GM06990 (cell line): ENCODE measurements around the gene EML6.
A peak's percentile ranks its signal among the peaks of the same experiment; 100 is the strongest.

Experiments
- DNase-seq: peaks from one replicate; pipeline ENCODE4 v3.0.0-alpha.2; 2011; ENCODE audit not compliant: insufficient read length; ENCODE audit errors: extremely low read depth
- H3K27me3 ChIP-seq: replicated peaks from 2 replicates; pipeline ENCODE4 v1.6.0; 2011; ENCODE audit warnings: low read length; ENCODE audit not compliant: control insufficient read depth, insufficient read depth
- H3K36me3 ChIP-seq: 2 replicates; pipeline ENCODE4 v1.5.1; 2011; ENCODE audit warnings: low read length; ENCODE audit not compliant: control insufficient read depth, insufficient read depth
- H3K4me3 ChIP-seq: replicated peaks from 2 replicates; pipeline ENCODE4 v1.5.1; 2011; ENCODE audit warnings: low read depth, mild to moderate bottlenecking, control low read depth, low read length
- TF ChIP-seq, protein P1 (sequence below): IDR thresholded peaks from 2 replicates; pipeline ENCODE4 v1.5.1; 2011; ENCODE audit warnings: low read length, control low read depth, mild to moderate bottlenecking, inconsistent platforms; ENCODE audit not compliant: insufficient read depth, poor library complexity, severe bottlenecking

The EML6 gene

DNA sequence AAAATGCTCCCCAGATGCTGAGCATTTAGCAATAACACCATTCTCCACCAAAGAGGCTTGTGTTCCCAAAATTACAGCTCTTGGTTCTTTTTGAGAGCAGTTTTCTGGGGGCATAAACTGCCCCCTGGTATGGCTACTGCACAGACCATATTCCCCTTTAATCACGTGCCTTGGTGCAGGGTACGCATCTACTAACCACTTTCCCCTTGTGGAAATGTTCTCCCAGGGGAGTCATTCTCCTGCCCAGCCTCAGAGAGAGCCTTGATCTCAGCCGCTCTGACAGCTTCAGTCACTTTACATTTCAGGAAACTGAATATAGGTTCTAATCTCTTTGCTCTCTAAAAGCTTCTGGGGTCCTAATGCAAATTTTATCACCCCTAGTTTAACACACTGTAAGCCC is 44.7 kb upstream of the EML6 start:
- no peaks in the 10 kb centered on the region for H3K27me3 ChIP-seq
- DNase-seq, result no peak
- H3K36me3 ChIP-seq, result no peaks in the 10 kb centered on the region
- no peak overlapping the region for H3K4me3 ChIP-seq
- TF ChIP-seq, protein P1, sequence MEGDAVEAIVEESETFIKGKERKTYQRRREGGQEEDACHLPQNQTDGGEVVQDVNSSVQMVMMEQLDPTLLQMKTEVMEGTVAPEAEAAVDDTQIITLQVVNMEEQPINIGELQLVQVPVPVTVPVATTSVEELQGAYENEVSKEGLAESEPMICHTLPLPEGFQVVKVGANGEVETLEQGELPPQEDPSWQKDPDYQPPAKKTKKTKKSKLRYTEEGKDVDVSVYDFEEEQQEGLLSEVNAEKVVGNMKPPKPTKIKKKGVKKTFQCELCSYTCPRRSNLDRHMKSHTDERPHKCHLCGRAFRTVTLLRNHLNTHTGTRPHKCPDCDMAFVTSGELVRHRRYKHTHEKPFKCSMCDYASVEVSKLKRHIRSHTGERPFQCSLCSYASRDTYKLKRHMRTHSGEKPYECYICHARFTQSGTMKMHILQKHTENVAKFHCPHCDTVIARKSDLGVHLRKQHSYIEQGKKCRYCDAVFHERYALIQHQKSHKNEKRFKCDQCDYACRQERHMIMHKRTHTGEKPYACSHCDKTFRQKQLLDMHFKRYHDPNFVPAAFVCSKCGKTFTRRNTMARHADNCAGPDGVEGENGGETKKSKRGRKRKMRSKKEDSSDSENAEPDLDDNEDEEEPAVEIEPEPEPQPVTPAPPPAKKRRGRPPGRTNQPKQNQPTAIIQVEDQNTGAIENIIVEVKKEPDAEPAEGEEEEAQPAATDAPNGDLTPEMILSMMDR, result no peak

DNA sequence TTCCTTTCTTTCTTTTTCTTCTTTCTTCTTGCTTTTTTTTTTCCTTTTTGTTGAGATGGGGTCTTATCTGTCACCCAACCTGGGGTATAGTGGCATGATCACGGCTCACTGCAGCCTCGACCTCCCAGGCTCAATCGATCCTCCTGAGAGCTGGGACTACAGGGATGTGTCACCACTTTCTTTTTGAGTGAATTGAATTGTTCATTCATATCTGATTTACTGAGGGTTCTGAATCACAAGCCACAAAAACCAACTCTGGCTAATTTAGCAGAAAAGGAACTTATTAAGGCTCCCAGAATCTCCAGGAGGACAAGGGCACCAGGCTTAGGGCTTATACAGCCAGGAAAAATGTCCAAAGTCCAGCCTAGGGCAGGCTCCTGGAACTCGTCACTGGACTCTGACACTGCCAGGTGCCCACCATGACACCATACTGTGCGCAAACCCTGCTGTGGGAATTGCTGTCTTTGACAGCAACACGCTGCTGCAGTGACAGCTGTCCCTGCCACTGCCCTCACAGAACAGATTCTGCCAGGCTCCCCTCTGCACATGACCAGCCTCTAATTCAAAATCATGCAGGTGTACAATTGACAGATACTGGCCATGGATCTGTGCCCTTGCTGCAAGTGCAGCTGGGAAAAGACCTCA is 42.9 kb upstream of the EML6 start:
- Histone ChIP-seq H3K4me3 (peak overlapping the region; percentile 33; the same call in 1 of the 2 replicates), H3K27me3 (no peaks in the 10 kb centered on the region), H3K36me3 (no peaks in the 10 kb centered on the region)
- peak; percentile 69 for DNase-seq
- TF ChIP-seq, protein P1, result no peak

DNA sequence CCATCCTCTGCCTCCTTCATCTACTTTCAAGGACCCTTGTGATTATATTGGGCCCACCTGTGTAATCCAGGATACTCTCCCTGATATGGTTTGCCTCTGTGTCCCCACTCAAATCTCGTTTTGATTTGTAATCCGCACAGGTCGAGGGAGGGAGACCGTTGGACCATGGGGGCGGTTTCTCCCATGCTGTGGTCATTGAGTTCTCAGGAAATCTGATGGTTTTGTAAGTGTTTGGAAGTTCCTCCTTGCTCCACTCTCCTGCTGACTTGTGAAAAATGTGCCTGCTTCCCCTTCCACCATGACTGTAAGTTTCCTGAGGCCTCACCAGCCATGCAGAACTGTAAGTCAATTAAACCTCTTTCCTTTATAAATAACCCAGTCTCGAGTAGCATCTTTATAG is 42.0 kb upstream of the EML6 start:
- Histone ChIP-seq H3K36me3 (no peaks in the 10 kb centered on the region), H3K27me3 (no peaks in the 10 kb centered on the region), H3K4me3 (no peak overlapping the region)
- TF ChIP-seq, protein P1, result no peak
- no peak for DNase-seq

DNA sequence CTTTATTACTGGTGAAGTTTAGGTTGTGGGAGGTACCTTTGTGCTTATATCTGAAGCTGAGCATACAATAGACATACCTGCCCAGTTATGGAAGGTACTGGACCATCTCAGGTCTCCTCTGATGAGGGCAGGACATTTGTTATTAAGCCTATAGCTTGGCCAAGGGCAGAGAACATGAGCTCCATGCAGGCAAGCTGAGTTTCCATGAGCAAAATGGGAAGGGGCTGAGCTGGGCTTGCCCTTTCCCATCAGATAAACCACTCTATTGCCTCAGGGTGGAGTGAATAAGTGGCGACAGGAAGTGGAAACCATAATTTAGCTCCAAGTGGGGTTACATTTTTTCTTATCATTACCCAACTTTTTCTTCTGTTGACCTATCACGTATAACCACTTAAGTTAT is 39.9 kb upstream of the EML6 start:
- H3K36me3 ChIP-seq, result no peaks in the 10 kb centered on the region
- DNase-seq, result no peak
- no peaks in the 10 kb centered on the region for H3K27me3 ChIP-seq
- no peak overlapping the region for H3K4me3 ChIP-seq
- TF ChIP-seq, protein P1, result no peak

DNA sequence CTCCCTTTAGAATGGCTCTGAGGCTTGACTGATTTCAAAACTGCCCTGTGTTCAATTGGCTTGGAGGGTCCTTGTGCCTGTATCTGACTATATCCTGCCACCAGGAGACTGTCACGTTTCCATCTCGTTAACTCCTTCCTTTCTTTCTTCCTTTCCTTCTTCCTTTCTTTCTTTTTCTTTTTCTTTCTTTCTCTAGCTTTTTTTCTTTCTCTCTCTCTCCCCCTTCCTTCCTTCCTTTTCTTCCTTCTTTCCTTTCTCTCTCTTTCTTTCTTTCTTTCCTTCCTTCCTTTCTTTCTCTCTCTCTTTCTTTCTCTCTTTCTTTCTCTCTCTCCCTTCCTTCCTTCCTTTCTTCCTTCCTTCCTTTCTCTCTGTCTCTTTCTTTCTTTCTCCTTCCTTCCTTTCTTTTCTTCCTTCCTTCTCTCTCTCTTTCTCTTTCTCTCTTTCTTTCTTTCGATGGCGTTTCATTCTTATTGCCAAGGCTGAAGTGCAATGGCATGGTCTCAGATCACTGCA is 38.1 kb upstream of the EML6 start:
- TF ChIP-seq, protein P1, result no peak
- Histone ChIP-seq H3K4me3 (no peak overlapping the region), H3K27me3 (no peaks in the 10 kb centered on the region), H3K36me3 (no peaks in the 10 kb centered on the region)
- DNase-seq, result no peak
